HepG2 (cell line): ENCODE results near the gene GGA1. TPM values are rescaled to one million over a fixed set of nuclear protein-coding genes. Genes with fewer than 3 reads are reported as not detected.

Experiments used
- BRD4 ChIP-seq: sonication (generic); formaldehyde crosslinking; IDR thresholded peaks from 2 replicates; pipeline ENCODE4 v1.4.0; 2020; ENCODE audit warnings: missing genetic modification reagents
- CHD2 ChIP-seq: IDR thresholded peaks from 2 replicates; pipeline ENCODE4 v1.6.1; 2011; ENCODE audit warnings: low read depth, low read length, improper control_type of control experiment
- ELF4 ChIP-seq: sonication (generic); formaldehyde crosslinking; IDR thresholded peaks from 2 replicates; pipeline ENCODE4 v1.5.0; 2020; ENCODE audit warnings: missing genetic modification reagents, mild to moderate bottlenecking, moderate library complexity, borderline replicate concordance
- GABPB1 ChIP-seq: IDR thresholded peaks from 2 replicates; pipeline ENCODE4 v1.6.1; 2016; ENCODE audit warnings: mild to moderate bottlenecking, missing genetic modification reagents, moderate library complexity, missing compliant biosample characterization
- HDAC6 ChIP-seq: fragments of 200-600 bp; sonication (generic); IDR thresholded peaks from 2 replicates; pipeline ENCODE4 v1.7.0; 2017; ENCODE audit warnings: mild to moderate bottlenecking, antibody characterized with exemption, low read length, low read depth
- HOMEZ ChIP-seq: IDR thresholded peaks from 2 replicates; pipeline ENCODE4 v1.6.1; 2016; ENCODE audit warnings: low read depth
- HOXA3 ChIP-seq: sonication (generic); formaldehyde crosslinking; IDR thresholded peaks from 2 replicates; pipeline ENCODE4 v1.5.0; 2020; ENCODE audit warnings: missing genetic modification reagents
- KDM2A ChIP-seq: sonication (generic); formaldehyde crosslinking; IDR thresholded peaks from 2 replicates; pipeline ENCODE4 v1.4.0; 2020; ENCODE audit warnings: low read depth, missing genetic modification reagents, borderline replicate concordance
- KLF6 ChIP-seq: IDR thresholded peaks from 2 replicates; pipeline ENCODE4 v1.8.0; 2016; ENCODE audit warnings: missing biosample characterization, missing genetic modification reagents
- MAF1 ChIP-seq: sonication (generic); formaldehyde crosslinking; IDR thresholded peaks from 2 replicates; pipeline ENCODE4 v1.5.0; 2020; ENCODE audit warnings: missing genetic modification reagents, borderline replicate concordance
- MYC ChIP-seq: sonication (generic); formaldehyde crosslinking; IDR thresholded peaks from 2 replicates; pipeline ENCODE4 v1.9.0; 2021; ENCODE audit warnings: missing genetic modification reagents, borderline replicate concordance
- NR0B2 ChIP-seq: sonication (generic); formaldehyde crosslinking; IDR thresholded peaks from 2 replicates; pipeline ENCODE4 v1.4.0; 2020; ENCODE audit warnings: mild to moderate bottlenecking, missing genetic modification reagents
- TCF7L2 ChIP-seq: IDR thresholded peaks from 2 replicates; pipeline ENCODE4 v1.6.1; 2011; ENCODE audit warnings: mild to moderate bottlenecking, low read depth, low read length, moderate library complexity
- ZBTB49 ChIP-seq: sonication (generic); formaldehyde crosslinking; IDR thresholded peaks from 2 replicates; pipeline ENCODE4 v1.4.0; 2020; ENCODE audit warnings: missing genetic modification reagents, borderline replicate concordance
- ZNF121 ChIP-seq: sonication (generic); formaldehyde crosslinking; IDR thresholded peaks from 2 replicates; pipeline ENCODE4 v1.5.0; 2020; ENCODE audit warnings: mild to moderate bottlenecking, missing genetic modification reagents
- ZNF781 ChIP-seq: sonication (generic); formaldehyde crosslinking; IDR thresholded peaks from 2 replicates; pipeline ENCODE4 v1.5.1; 2020; ENCODE audit warnings: borderline replicate concordance, mild to moderate bottlenecking, missing genetic modification reagents; ENCODE audit errors: not compliant biosample characterization
- ZSCAN31 ChIP-seq: sonication (generic); formaldehyde crosslinking; IDR thresholded peaks from 2 replicates; pipeline ENCODE4 v1.5.0; 2020; ENCODE audit warnings: low read depth, mild to moderate bottlenecking, missing genetic modification reagents
- ZSCAN5A ChIP-seq: sonication (generic); formaldehyde crosslinking; IDR thresholded peaks from 2 replicates; pipeline ENCODE4 v1.8.0; 2022; ENCODE audit warnings: mild to moderate bottlenecking, missing genetic modification reagents, borderline replicate concordance
- polyA plus RNA-seq, 8 experiments: library from polyadenylated mRNA; depleted of rRNA in 3 of 8; stranded (reverse) in 7 of 8; unstranded in 1 of 8; fragments of >200 nt; fragmentation: Illumina TruSeq in 4 of 8; extraction: Trizol in 4 of 8; gene quantifications; 2 replicates each; pipeline versions ENCODE4 v1.2.1 to v1.2.3, GENCODE V29; 2011 to 2016; ENCODE audit warnings: low read depth in 4 of 8, missing spikeins in 1 of 8, mixed read lengths in 1 of 8; ENCODE audit not compliant: insufficient read depth in 1 of 8
- total RNA-seq, 5 experiments: library from RNA; depleted of rRNA; stranded (reverse); fragments of >200 nt; fragmentation: Illumina TruSeq; extraction: Trizol; gene quantifications; 2 replicates each; pipeline ENCODE4 v1.2.3, GENCODE V29; 2016; ENCODE audit warnings: low read depth in 1 of 5
- TF ChIP-seq, protein P1 (sequence below): sonication (generic); formaldehyde crosslinking; IDR thresholded peaks from 2 replicates; pipeline ENCODE4 v1.4.0; 2020; ENCODE audit warnings: mild to moderate bottlenecking, missing genetic modification reagents
- TF ChIP-seq, protein P2 (sequence below): sonication (generic); formaldehyde crosslinking; IDR thresholded peaks from 2 replicates; pipeline ENCODE4 v1.8.1; 2023; ENCODE audit warnings: mild to moderate bottlenecking, missing genetic modification reagents, borderline replicate concordance

The GGA1 gene
- total and polyA plus RNA-seq, 2 of the 13 experiments (the other 11 are each of a cell fraction or from before 2014, with no cell fraction given) = 29.1 to 87.2 TPM

GRCh38 chr22:37674951-37675929 lies 66.6 kb downstream of the GGA1 start, which contains the start of gene LGALS1 (continued):
- no peak for TF ChIP-seq MAF1 (CRISPR knock-in tag)
- TF ChIP-seq ZNF121 (CRISPR knock-in tag) = no peak
- TF ChIP-seq KLF6 (CRISPR knock-in tag) = no peak; the same call in 1 of the 2 replicates
- no peak for TF ChIP-seq TCF7L2
- TF ChIP-seq, protein P1, sequence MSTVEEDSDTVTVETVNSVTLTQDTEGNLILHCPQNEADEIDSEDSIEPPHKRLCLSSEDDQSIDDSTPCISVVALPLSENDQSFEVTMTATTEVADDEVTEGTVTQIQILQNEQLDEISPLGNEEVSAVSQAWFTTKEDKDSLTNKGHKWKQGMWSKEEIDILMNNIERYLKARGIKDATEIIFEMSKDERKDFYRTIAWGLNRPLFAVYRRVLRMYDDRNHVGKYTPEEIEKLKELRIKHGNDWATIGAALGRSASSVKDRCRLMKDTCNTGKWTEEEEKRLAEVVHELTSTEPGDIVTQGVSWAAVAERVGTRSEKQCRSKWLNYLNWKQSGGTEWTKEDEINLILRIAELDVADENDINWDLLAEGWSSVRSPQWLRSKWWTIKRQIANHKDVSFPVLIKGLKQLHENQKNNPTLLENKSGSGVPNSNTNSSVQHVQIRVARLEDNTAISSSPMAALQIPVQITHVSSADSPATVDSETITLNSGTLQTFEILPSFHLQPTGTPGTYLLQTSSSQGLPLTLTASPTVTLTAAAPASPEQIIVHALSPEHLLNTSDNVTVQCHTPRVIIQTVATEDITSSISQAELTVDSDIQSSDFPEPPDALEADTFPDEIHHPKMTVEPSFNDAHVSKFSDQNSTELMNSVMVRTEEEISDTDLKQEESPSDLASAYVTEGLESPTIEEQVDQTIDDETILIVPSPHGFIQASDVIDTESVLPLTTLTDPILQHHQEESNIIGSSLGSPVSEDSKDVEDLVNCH (CRISPR knock-in tag) = no peak
- no peak for TF ChIP-seq ZBTB49
- TF ChIP-seq GABPB1 (CRISPR knock-in tag) = peak; percentile 81
- no peak for TF ChIP-seq ZNF781 (CRISPR knock-in tag)
- TF ChIP-seq ELF4 (CRISPR knock-in tag) = no peak
- no peak for TF ChIP-seq NR0B2 (CRISPR knock-in tag)
- TF ChIP-seq ZSCAN5A (CRISPR knock-in tag) = no peak
- no peak for TF ChIP-seq CHD2
- TF ChIP-seq BRD4 = no peak
- no peak for TF ChIP-seq HOXA3 (CRISPR knock-in tag)
- 0 out of 2 replicates have a peak, but pooled peaks have one; percentile 46 for TF ChIP-seq ZSCAN31 (CRISPR knock-in tag)
- TF ChIP-seq KDM2A (CRISPR knock-in tag) = peak; percentile 70; the same call in 1 of the 2 replicates
- TF ChIP-seq, protein P2, sequence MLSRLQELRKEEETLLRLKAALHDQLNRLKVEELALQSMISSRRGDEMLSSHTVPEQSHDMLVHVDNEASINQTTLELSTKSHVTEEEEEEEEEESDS = no peak
- no peak for TF ChIP-seq HOMEZ (CRISPR knock-in tag)
- peak; percentile 44; the same call in 1 of the 2 replicates for TF ChIP-seq MYC (CRISPR knock-in tag)
- no peak for TF ChIP-seq HDAC6
